ENCODE measurements around the gene DVL1. TPM values are rescaled to one million over a fixed set of nuclear protein-coding genes. Genes with fewer than 3 reads are reported as not detected.

Gene DVL1
- total and polyA plus RNA-seq, 9 of the 15 experiments (the other 6 are each of a cell fraction or from before 2014, with no cell fraction given) = 0.62 to 135 (median 24.3) TPM

DNA sequence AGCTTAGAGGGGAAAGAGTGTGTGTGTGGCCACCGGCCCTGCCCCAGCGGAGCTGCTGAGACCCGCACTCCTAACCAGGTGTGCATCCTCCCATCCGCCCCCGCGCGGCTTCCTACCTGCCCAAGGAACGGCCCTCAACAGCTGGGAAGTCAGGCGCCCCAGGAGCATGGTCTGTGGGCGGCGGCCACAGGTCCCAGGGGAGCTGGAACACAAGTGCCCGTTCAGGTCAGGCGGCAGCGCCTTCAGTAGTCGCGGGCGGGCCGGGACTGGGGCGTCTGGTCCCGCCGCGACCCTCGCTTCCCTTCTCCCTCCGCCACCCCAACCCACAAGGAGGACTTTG is 25.3 kb upstream of the DVL1 start:
- Histone ChIP-seq H3K27me3 (ENCODE audit: control insufficient read depth in 2 of 2, insufficient read depth in 2 of 2, low read length in 2 of 2) (no peaks in the 10 kb centered on the region), H3K4me1 (replicated peaks in 1 of 2; ENCODE audit: control insufficient read depth in 2 of 2, insufficient read depth in 2 of 2, low read length in 2 of 2) (peaks cover 16 to 59% of the 10 kb centered on the region in 2 experiments), H3K9me3 (replicated peaks; ENCODE audit: control insufficient read depth, insufficient read depth, low read depth, low read length) (no peaks in the 10 kb centered on the region), H3K9me1 (ENCODE audit: control insufficient read depth, insufficient read depth, low read length) (peaks cover 6% of the 10 kb centered on the region), H3K79me2 (ENCODE audit: control insufficient read depth, insufficient read depth, low read length) (peaks cover 31% of the 10 kb centered on the region), H2AFZ (ENCODE audit: low read depth, low read length) (peak overlapping the region; percentile 78), H3K4me3 (peak overlapping the region; percentile 100), H4K20me1 (replicated peaks; ENCODE audit: control insufficient read depth, insufficient read depth, low read length) (peaks cover 7% of the 10 kb centered on the region; the same call in 1 of the 2 replicates), H3K27ac (ENCODE audit: extremely low read depth, low read depth, low read length) (peak overlapping the region; percentile 97), H3K36me3 (ENCODE audit: control insufficient read depth, insufficient read depth, low read length) (peaks cover 26% of the 10 kb centered on the region), H3K4me2 (ENCODE audit: insufficient read depth, low read length) (peak overlapping the region; percentile 89), H3K9ac (ENCODE audit: insufficient read depth in 1 of 2, low read depth in 2 of 2, low read length in 2 of 2) (peak overlapping the region; percentile 99)
- ATAC-seq (peak; percentile 4), DNase-seq (ENCODE audit: extremely low read depth in 1 of 4, low spot score in 3 of 4) (peak in 2 of 4 experiments; percentile 65 to 66), FAIRE-seq (no peak)
- no TSS peak for BruUV-seq (replicated peaks)
- intact Hi-C loops (cut with micrococcal nuclease) = loop anchor here (10.0 kb wide), 1 partner anchor 130 kb away; no protein-coding TSS in a partner anchor
- ChIA-PET POLR2A (interaction anchor here (0.6 to 4.2 kb wide), 12 partner anchors 13 to 795 kb away, joined by 3 to 54 read pairs (median 6); partner anchors contain the start of genes CCNL2 and MRPL20), CTCF (ENCODE audit: low intra/inter-chr PET ratio) (interaction anchor here (1.5 kb wide), 1 partner anchor 26 kb away, joined by 5 read pairs; the partner anchor contains the start of gene DVL1)
- in situ Hi-C loops (cut with MboI) = no loop called here
- 2% methylated on average over 4 of the region's 24 CpGs for whole genome bisulfite sequencing (ENCODE audit: insufficient coverage, low coverage, missing lambda C conversion rate)
- TF ChIP-seq ZBTB7A (IDR thresholded peaks at IDR 0.05; ENCODE audit: borderline replicate concordance, control insufficient read depth, low read depth, low read length) = peak; percentile 2; the same call in 1 of the 2 replicates
- no peak for TF ChIP-seq HNRNPH1 (optimal IDR thresholded peaks at IDR 0.05; ENCODE audit: low read depth, low read length)
- TF ChIP-seq, protein P1, sequence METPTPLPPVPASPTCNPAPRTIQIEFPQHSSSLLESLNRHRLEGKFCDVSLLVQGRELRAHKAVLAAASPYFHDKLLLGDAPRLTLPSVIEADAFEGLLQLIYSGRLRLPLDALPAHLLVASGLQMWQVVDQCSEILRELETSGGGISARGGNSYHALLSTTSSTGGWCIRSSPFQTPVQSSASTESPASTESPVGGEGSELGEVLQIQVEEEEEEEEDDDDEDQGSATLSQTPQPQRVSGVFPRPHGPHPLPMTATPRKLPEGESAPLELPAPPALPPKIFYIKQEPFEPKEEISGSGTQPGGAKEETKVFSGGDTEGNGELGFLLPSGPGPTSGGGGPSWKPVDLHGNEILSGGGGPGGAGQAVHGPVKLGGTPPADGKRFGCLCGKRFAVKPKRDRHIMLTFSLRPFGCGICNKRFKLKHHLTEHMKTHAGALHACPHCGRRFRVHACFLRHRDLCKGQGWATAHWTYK (CRISPR knock-in tag; IDR thresholded peaks at IDR 0.05) = no peak
- TF ChIP-seq RBM14 (IDR thresholded peaks at IDR 0.05; ENCODE audit: borderline replicate concordance, insufficient read depth, low read depth, low read length) = peak; percentile 22; the same call in 1 of the 2 replicates
- TF ChIP-seq PCBP1 (IDR thresholded peaks at IDR 0.05; ENCODE audit: low read depth, low read length, poor library complexity, severe bottlenecking) = peak; percentile 10
- no peak for TF ChIP-seq CCAR2 (IDR thresholded peaks at IDR 0.05; ENCODE audit: low read depth, low read length)
- 0 out of 2 replicates have a peak, but pooled peaks have one; percentile 5 for TF ChIP-seq ZNF224 (CRISPR knock-in tag; IDR thresholded peaks at IDR 0.05)
- TF ChIP-seq, protein P2, sequence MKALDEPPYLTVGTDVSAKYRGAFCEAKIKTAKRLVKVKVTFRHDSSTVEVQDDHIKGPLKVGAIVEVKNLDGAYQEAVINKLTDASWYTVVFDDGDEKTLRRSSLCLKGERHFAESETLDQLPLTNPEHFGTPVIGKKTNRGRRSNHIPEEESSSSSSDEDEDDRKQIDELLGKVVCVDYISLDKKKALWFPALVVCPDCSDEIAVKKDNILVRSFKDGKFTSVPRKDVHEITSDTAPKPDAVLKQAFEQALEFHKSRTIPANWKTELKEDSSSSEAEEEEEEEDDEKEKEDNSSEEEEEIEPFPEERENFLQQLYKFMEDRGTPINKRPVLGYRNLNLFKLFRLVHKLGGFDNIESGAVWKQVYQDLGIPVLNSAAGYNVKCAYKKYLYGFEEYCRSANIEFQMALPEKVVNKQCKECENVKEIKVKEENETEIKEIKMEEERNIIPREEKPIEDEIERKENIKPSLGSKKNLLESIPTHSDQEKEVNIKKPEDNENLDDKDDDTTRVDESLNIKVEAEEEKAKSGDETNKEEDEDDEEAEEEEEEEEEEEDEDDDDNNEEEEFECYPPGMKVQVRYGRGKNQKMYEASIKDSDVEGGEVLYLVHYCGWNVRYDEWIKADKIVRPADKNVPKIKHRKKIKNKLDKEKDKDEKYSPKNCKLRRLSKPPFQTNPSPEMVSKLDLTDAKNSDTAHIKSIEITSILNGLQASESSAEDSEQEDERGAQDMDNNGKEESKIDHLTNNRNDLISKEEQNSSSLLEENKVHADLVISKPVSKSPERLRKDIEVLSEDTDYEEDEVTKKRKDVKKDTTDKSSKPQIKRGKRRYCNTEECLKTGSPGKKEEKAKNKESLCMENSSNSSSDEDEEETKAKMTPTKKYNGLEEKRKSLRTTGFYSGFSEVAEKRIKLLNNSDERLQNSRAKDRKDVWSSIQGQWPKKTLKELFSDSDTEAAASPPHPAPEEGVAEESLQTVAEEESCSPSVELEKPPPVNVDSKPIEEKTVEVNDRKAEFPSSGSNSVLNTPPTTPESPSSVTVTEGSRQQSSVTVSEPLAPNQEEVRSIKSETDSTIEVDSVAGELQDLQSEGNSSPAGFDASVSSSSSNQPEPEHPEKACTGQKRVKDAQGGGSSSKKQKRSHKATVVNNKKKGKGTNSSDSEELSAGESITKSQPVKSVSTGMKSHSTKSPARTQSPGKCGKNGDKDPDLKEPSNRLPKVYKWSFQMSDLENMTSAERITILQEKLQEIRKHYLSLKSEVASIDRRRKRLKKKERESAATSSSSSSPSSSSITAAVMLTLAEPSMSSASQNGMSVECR (CRISPR knock-in tag; IDR thresholded peaks at IDR 0.05) = no peak
- no peak for TF ChIP-seq FOXM1 (IDR thresholded peaks at IDR 0.05; ENCODE audit: low read depth)
- 0 out of 2 replicates have a peak, but pooled peaks have one; percentile 68 for TF ChIP-seq FOXM1 (CRISPR knock-in tag; IDR thresholded peaks at IDR 0.05; ENCODE audit: low read depth)
- TF ChIP-seq SRSF3 (IDR thresholded peaks at IDR 0.05; ENCODE audit: insufficient read depth, low read length) = peak; percentile 70; the same call in 1 of the 2 replicates
- TF ChIP-seq, protein P3, sequence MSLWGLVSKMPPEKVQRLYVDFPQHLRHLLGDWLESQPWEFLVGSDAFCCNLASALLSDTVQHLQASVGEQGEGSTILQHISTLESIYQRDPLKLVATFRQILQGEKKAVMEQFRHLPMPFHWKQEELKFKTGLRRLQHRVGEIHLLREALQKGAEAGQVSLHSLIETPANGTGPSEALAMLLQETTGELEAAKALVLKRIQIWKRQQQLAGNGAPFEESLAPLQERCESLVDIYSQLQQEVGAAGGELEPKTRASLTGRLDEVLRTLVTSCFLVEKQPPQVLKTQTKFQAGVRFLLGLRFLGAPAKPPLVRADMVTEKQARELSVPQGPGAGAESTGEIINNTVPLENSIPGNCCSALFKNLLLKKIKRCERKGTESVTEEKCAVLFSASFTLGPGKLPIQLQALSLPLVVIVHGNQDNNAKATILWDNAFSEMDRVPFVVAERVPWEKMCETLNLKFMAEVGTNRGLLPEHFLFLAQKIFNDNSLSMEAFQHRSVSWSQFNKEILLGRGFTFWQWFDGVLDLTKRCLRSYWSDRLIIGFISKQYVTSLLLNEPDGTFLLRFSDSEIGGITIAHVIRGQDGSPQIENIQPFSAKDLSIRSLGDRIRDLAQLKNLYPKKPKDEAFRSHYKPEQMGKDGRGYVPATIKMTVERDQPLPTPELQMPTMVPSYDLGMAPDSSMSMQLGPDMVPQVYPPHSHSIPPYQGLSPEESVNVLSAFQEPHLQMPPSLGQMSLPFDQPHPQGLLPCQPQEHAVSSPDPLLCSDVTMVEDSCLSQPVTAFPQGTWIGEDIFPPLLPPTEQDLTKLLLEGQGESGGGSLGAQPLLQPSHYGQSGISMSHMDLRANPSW (CRISPR knock-in tag; IDR thresholded peaks at IDR 0.05) = no peak
- no peak for TF ChIP-seq MTA1 (IDR thresholded peaks at IDR 0.05; ENCODE audit: borderline replicate concordance)
